HG02884 (cell line): Measurements from ENCODE around the gene GABRB3.

Experiments used
- ATAC-seq: cut with Tn5 transposase; IDR thresholded peaks from one replicate; pipeline ENCODE4 v1.9.1; 2021; ENCODE audit warnings: mild to moderate bottlenecking, moderate library complexity; ENCODE audit not compliant: unreplicated experiment

GABRB3 gene

GRCh38 chr15:26562336-26562735 lies 210.5 kb downstream of the GABRB3 start:
- no peak for ATAC-seq

- no peak for ATAC-seq
Observed at GRCh38 chr15:26561896-26562295, 211.0 kb downstream of the GABRB3 start.

- ATAC-seq = no peak
Observed at GRCh38 chr15:26561130-26561529, 211.7 kb downstream of the GABRB3 start.

DNA sequence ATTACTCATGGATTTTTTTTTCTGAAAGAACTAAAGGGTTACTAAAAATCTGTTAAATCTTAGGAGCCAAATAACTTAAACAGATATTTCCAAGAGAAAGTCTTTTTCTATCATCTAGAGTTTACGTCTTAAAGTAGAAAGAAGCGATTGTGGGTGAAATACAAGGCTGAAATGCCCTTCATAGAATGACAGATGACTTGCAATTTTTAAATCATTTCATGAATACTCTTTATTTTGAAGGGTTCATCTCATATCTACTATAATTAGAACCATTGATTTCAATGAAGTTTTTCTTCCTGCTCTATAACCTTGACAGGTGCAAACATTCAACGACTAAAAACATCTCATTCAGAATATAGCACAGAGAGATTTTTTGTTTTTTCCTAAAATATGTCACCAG lies 217.0 kb downstream of the GABRB3 start:
- no peak for ATAC-seq

- ATAC-seq = no peak
Observed at GRCh38 chr15:26551473-26551872, 221.4 kb downstream of the GABRB3 start.

GRCh38 chr15:26550880-26551279 lies 222.0 kb downstream of the GABRB3 start:
- ATAC-seq = no peak

- ATAC-seq = no peak
Observed at GRCh38 chr15:26537663-26538062, 235.2 kb downstream of the GABRB3 start.

GRCh38 chr15:26531489-26531888 lies 241.4 kb downstream of the GABRB3 start:
- ATAC-seq = no peak

DNA sequence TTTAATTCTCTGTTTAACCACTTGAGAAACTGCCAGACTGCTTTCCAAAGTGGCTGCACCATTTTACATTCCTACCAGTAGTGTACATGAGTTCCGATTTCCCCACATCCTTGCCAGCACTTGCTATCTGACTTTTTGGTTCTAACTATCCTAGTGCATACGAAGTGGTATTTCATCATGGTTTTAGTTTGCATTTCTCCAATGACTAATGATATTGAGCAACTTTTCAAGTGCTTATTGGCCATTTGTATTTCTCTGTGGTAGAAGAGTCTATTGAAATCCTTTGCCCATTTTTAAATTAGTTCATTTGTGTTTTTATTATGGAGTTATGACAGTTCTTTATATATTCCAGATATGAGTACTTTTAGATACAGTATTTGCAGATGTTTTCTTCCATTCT lies 247.8 kb downstream of the GABRB3 start:
- no peak for ATAC-seq

- ATAC-seq = no peak
Observed at GRCh38 chr15:26521691-26522198, 251.1 kb downstream of the GABRB3 start.

DNA sequence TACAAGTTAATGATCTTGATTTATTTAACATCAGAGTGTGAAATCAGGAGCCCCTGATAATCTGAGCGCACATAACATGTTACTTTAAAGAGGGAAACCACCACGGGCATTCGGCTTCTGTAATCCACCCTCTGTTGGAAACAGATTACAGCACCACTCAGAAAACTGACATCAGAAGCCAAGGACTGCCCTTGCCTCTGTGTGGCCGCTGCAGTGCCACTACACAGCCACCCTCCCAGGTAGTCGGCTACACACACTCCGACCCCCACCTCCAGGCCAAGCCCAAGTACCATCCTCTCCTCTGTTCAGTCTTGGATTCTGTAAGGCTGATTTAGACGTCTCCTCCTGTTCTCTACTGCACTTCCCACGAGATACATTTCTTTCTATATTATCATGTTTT lies 251.7 kb downstream of the GABRB3 start:
- ATAC-seq = no peak

- ATAC-seq = no peak
Observed at GRCh38 chr15:26518885-26519284, 254.0 kb downstream of the GABRB3 start.

GRCh38 chr15:26516102-26516980 lies 256.5 kb downstream of the GABRB3 start:
- ATAC-seq = no peak

DNA sequence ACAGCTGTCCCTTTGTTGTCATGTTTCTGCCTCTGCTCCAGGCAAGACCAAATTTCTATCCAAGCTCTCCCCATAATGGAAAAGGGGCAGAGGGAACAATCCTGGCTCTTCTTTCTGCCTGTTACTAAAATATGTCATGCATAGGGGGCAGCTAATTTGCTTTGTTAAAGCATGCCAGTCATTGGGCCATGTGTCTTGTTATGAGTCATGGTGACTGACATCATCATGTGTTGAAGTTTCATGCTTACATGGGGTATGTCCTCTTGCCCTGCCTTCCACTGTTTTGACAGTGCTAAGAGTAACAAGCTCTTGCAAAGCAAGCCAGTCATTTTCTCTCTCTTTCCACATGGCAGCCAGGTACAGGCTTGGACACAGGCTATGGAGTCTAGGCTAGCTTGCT lies 268.9 kb downstream of the GABRB3 start:
- no peak for ATAC-seq
